GM23248 (cell line): ENCODE data around the gene PITPNB.

ENCODE experiments used
- EZH2 ChIP-seq: fragments of 200-600 bp; sonication (generic); IDR thresholded peaks from 2 replicates; pipeline ENCODE4 v1.6.1; 2018; ENCODE audit warnings: antibody characterized with exemption, mild to moderate bottlenecking; ENCODE audit not compliant: insufficient read depth, poor library complexity, severe bottlenecking
- EZH2phosphoT487 ChIP-seq: fragments of 200-600 bp; sonication (generic); IDR thresholded peaks from 2 replicates; pipeline ENCODE4 v1.6.1; 2018; ENCODE audit warnings: antibody characterized with exemption, moderate library complexity, mild to moderate bottlenecking, low read depth; ENCODE audit not compliant: insufficient read depth

- TF ChIP-seq EZH2 (no peak), EZH2phosphoT487 (no peak)
Measured at GRCh38 chr22:27892064-27892463, 27.0 kb downstream of the PITPNB start.
